Stimulated activated naive CD4-positive, alpha-beta T cell treated with Interleukin-2 at 50 U/mL for 16 hours (primary cell): ENCODE measurements around the gene IMPG2.

Experiments used
- DNase-seq: peaks from one replicate; lab custom pipeline; 2025; lab: John Stamatoyannopoulos, UW

Gene IMPG2

GRCh38 chr3:101183151-101183550, 137.2 kb downstream of the IMPG2 start:
- no peak for DNase-seq

GRCh38 chr3:101182734-101183133, 137.6 kb downstream of the IMPG2 start:
- no peak for DNase-seq

GRCh38 chr3:101181801-101182200, 138.6 kb downstream of the IMPG2 start:
- DNase-seq: no peak

GRCh38 chr3:101179637-101180036, 140.7 kb downstream of the IMPG2 start:
- no peak for DNase-seq

- no peak for DNase-seq
Observed at GRCh38 chr3:101177577-101177976, 142.8 kb downstream of the IMPG2 start.
